Esophagus muscularis mucosa (tissue), 4 donors: ENCODE measurements around the gene RUNX1. TPM values are rescaled to one million over a fixed set of nuclear protein-coding genes. Genes with fewer than 3 reads are reported as not detected.

Source experiments
- DNase-seq: peaks from one replicate; pipeline ENCODE4 v3.0.0-alpha.2; 2017; ENCODE audit errors: extremely low spot score
- H3K27ac ChIP-seq, 4 donors: fragments of 200-600 bp; sonication (generic); replicated peaks in 1 of 4; 1 replicate in 3 of 4; 2 replicates in 1 of 4; pipeline ENCODE4 v1.5.1; 2016 to 2019; ENCODE audit warnings: mild to moderate bottlenecking in 1 of 4
- H3K27me3 ChIP-seq, 4 donors: fragments of 200-600 bp; sonication (generic); one replicate each; pipeline versions ENCODE4 v1.5.1 to v1.6.0; 2016 to 2019
- H3K36me3 ChIP-seq, 4 donors: fragments of 200-600 bp; sonication (generic); one replicate each; pipeline ENCODE4 v1.5.1; 2016 to 2019
- H3K4me1 ChIP-seq, 4 donors: fragments of 200-600 bp; sonication (generic); one replicate each; pipeline ENCODE4 v1.5.1; 2016 to 2019
- H3K4me3 ChIP-seq, 4 donors: fragments of 200-600 bp; sonication (generic); 1 replicate in 2 of 4; 2 replicates in 2 of 4; pipeline ENCODE4 v1.5.1; 2016 to 2019; ENCODE audit warnings: mild to moderate bottlenecking in 4 of 4, moderate library complexity in 1 of 4
- H3K9me3 ChIP-seq, 4 donors: fragments of 200-600 bp; sonication (generic); 1 replicate in 3 of 4; 2 replicates in 1 of 4; pipeline ENCODE4 v1.5.1; 2016 to 2019
- CTCF ChIP-seq, 3 experiments: fragments of 200-600 bp in 2 of 3; fragments of 450-650 bp in 1 of 3; sonication (generic) in 2 of 3; IDR thresholded peaks; one replicate each; pipeline ENCODE4 v1.5.1; 2017 to 2019; ENCODE audit warnings: antibody characterized with exemption in 3 of 3, mild to moderate bottlenecking in 2 of 3, moderate library complexity in 1 of 3
- EP300 ChIP-seq: sonication (generic); formaldehyde crosslinking; IDR thresholded peaks from one replicate; pipeline ENCODE4 v1.6.1; 2017; ENCODE audit warnings: antibody characterized with exemption
- POLR2A ChIP-seq: fragments of 450-650 bp; IDR thresholded peaks from one replicate; pipeline ENCODE4 v1.6.1; 2017; ENCODE audit warnings: antibody characterized with exemption, moderate library complexity, mild to moderate bottlenecking, low read depth
- POLR2AphosphoS5 ChIP-seq, 2 donors: sonication (generic); formaldehyde crosslinking; IDR thresholded peaks; one replicate each; pipeline ENCODE4 v1.6.1; 2017; ENCODE audit warnings: antibody characterized with exemption in 2 of 2
- WGBS: methylation state at CpG from one replicate; pipeline ENCODE4 v1.1.5; 2018; 5-methylcytosine and 5-hydroxymethylcytosine counted together
- intact Hi-C: fragments of 100-400 bp; cut with DNase I; formaldehyde crosslinking; loops from one replicate; pipeline ENCODE4 v1.15.1; 2023
- total RNA-seq, 4 donors: library from RNA; depleted of rRNA; stranded (reverse); fragments of >200 nt; gene quantifications; one replicate each; pipeline versions ENCODE4 v1.1.0 to v1.2.1, GENCODE V29; 2016

Gene RUNX1
- total RNA-seq, 4 donors from 2014 or later, result 3.7 to 10.9 (median 5.6) TPM

GRCh38 chr21:34927992-34928391, 121.1 kb downstream of the RUNX1 start:
- TF ChIP-seq POLR2A, result no peak
- TF ChIP-seq POLR2AphosphoS5 (IDR thresholded peaks at IDR 0.05), result no peak
- 86% methylated on average over 2 of the region's 2 CpGs for WGBS
- H3K4me3 ChIP-seq, result no peak overlapping the region
- H3K36me3 ChIP-seq, result no peaks in the 10 kb centered on the region
- intact Hi-C loops, result no loop called here
- H3K9me3 ChIP-seq, result no peaks in the 10 kb centered on the region
- DNase-seq, result no peak
- no peak overlapping the region for H3K27ac ChIP-seq
- no peaks in the 10 kb centered on the region for H3K4me1 ChIP-seq
- H3K27me3 ChIP-seq, result peaks cover 0 to 5% (median 0%) of the 10 kb centered on the region in 4 donors

GRCh38 chr21:34926803-34927467, 122.2 kb downstream of the RUNX1 start:
- WGBS, result 70% methylated on average over 6 of the region's 6 CpGs
- DNase-seq, result no peak
- no peaks in the 10 kb centered on the region for H3K9me3 ChIP-seq
- intact Hi-C loops, result no loop called here
- TF ChIP-seq EP300 (no peak), CTCF (IDR thresholded peaks at IDR 0.05) (no peak), POLR2AphosphoS5 (IDR thresholded peaks at IDR 0.05) (no peak), POLR2A (no peak)
- no peaks in the 10 kb centered on the region for H3K4me1 ChIP-seq
- no peak overlapping the region for H3K4me3 ChIP-seq
- peaks cover 0 to 5% (median 0%) of the 10 kb centered on the region in 4 donors for H3K27me3 ChIP-seq
- H3K27ac ChIP-seq, result no peak overlapping the region
- no peaks in the 10 kb centered on the region for H3K36me3 ChIP-seq

GRCh38 chr21:34925597-34925996, 123.5 kb downstream of the RUNX1 start:
- TF ChIP-seq POLR2AphosphoS5 (IDR thresholded peaks at IDR 0.05) (no peak), EP300 (no peak)
- no peak for DNase-seq
- no peak overlapping the region for H3K4me3 ChIP-seq
- intact Hi-C loops, result no loop called here
- no peaks in the 10 kb centered on the region for H3K4me1 ChIP-seq
- H3K27ac ChIP-seq, result no peak overlapping the region
- no peaks in the 10 kb centered on the region for H3K9me3 ChIP-seq
- 89% methylated on average over 4 of the region's 4 CpGs for WGBS
- H3K36me3 ChIP-seq, result no peaks in the 10 kb centered on the region
- H3K27me3 ChIP-seq, result peaks cover 0 to 5% (median 0%) of the 10 kb centered on the region in 4 donors

GRCh38 chr21:34924771-34925419, 124.2 kb downstream of the RUNX1 start:
- TF ChIP-seq POLR2A, result no peak
- no peak for TF ChIP-seq CTCF (IDR thresholded peaks at IDR 0.05)
- no peak for TF ChIP-seq EP300
- TF ChIP-seq POLR2AphosphoS5 (IDR thresholded peaks at IDR 0.05), result no peak
- intact Hi-C loops, result no loop called here
- H3K27me3 ChIP-seq, result peaks cover 0 to 5% (median 0%) of the 10 kb centered on the region in 4 donors
- WGBS, result 74% methylated on average over 1 of the region's 1 CpG
- no peaks in the 10 kb centered on the region for H3K36me3 ChIP-seq
- H3K4me3 ChIP-seq, result no peak overlapping the region
- H3K27ac ChIP-seq, result no peak overlapping the region
- no peak for DNase-seq
- H3K4me1 ChIP-seq, result no peaks in the 10 kb centered on the region
- H3K9me3 ChIP-seq, result no peaks in the 10 kb centered on the region

- Histone ChIP-seq H3K36me3 (no peaks in the 10 kb centered on the region), H3K4me3 (no peak overlapping the region), H3K27me3 (peaks cover 0 to 5% (median 0%) of the 10 kb centered on the region in 4 donors), H3K9me3 (no peaks in the 10 kb centered on the region), H3K4me1 (no peaks in the 10 kb centered on the region), H3K27ac (no peak overlapping the region)
- 80% methylated on average over 3 of the region's 3 CpGs for WGBS
- intact Hi-C loops, result no loop called here
- no peak for DNase-seq
- TF ChIP-seq POLR2A (no peak), CTCF (IDR thresholded peaks at IDR 0.05) (no peak), EP300 (no peak), POLR2AphosphoS5 (IDR thresholded peaks at IDR 0.05) (no peak)
Measured at GRCh38 chr21:34924194-34924593, 124.9 kb downstream of the RUNX1 start.
